CD14-positive monocyte (primary cell): ENCODE measurements around the gene IFNG-AS1. TPM values are rescaled to one million over a fixed set of nuclear protein-coding genes. Genes with fewer than 3 reads are reported as not detected.

Experiments
- DNase-seq, 3 donors: peaks; one replicate each; pipeline ENCODE4 v3.0.0-alpha.2; 2011 to 2022
- H2AFZ ChIP-seq: 2 replicates; pipeline ENCODE4 v1.6.0; 2012; ENCODE audit warnings: mild to moderate bottlenecking, low read depth, low read length, inconsistent platforms; ENCODE audit not compliant: insufficient read depth, poor library complexity, severe bottlenecking
- H3K27ac ChIP-seq, 2 donors: 1 replicate in 1 of 2; 2 replicates in 1 of 2; pipeline ENCODE4 v1.5.1; 2012 to 2013; ENCODE audit warnings: low read length in 2 of 2, control low read depth in 1 of 2, inconsistent platforms in 1 of 2, low read depth in 1 of 2, mild to moderate bottlenecking in 1 of 2
- H3K27me3 ChIP-seq, 2 donors: one replicate each; pipeline versions ENCODE4 v1.6.0 to v1.6.1; 2011 to 2013; ENCODE audit warnings: low read length in 2 of 2; ENCODE audit not compliant: control insufficient read depth in 2 of 2, insufficient read depth in 2 of 2
- H3K36me3 ChIP-seq, 2 donors: replicated peaks in 1 of 2; 1 replicate in 1 of 2; 2 replicates in 1 of 2; pipeline versions ENCODE4 v1.5.1 to v1.6.1; 2012 to 2013; ENCODE audit warnings: low read length in 2 of 2, control low read depth in 1 of 2, inconsistent platforms in 1 of 2, mild to moderate bottlenecking in 1 of 2; ENCODE audit not compliant: insufficient read depth in 2 of 2, control insufficient read depth in 1 of 2
- H3K4me1 ChIP-seq, 2 donors: 1 replicate in 1 of 2; 2 replicates in 1 of 2; pipeline versions ENCODE4 v1.5.1 to v1.6.1; 2012 to 2013; ENCODE audit warnings: low read length in 2 of 2, control low read depth in 1 of 2, inconsistent platforms in 1 of 2, mild to moderate bottlenecking in 1 of 2, moderate library complexity in 1 of 2; ENCODE audit not compliant: insufficient read depth in 2 of 2, control insufficient read depth in 1 of 2
- H3K4me2 ChIP-seq: replicated peaks from 2 replicates; pipeline ENCODE3; 2012; ENCODE audit warnings: low read length, moderate library complexity, mild to moderate bottlenecking; ENCODE audit not compliant: poor library complexity, severe bottlenecking; ENCODE audit errors: extremely low read depth
- H3K4me3 ChIP-seq, 3 experiments: fragments of 200-600 bp in 1 of 3; sonication (generic) in 1 of 3; replicated peaks in 1 of 3; 1 replicate in 2 of 3; 2 replicates in 1 of 3; pipeline ENCODE4 v1.5.1; 2011 to 2013; ENCODE audit warnings: low read length in 3 of 3, mild to moderate bottlenecking in 3 of 3, control low read depth in 2 of 3, low read depth in 2 of 3, inconsistent platforms in 1 of 3, moderate library complexity in 1 of 3
- H3K79me2 ChIP-seq: 2 replicates; pipeline ENCODE4 v1.6.0; 2012; ENCODE audit warnings: mild to moderate bottlenecking, control low read depth, inconsistent platforms, low read length, moderate library complexity; ENCODE audit not compliant: insufficient read depth
- H3K9ac ChIP-seq: 2 replicates; pipeline ENCODE4 v1.6.0; 2017; ENCODE audit warnings: low read length, mild to moderate bottlenecking; ENCODE audit not compliant: insufficient read depth, poor library complexity, severe bottlenecking
- H3K9me3 ChIP-seq, 2 donors: replicated peaks in 1 of 2; 1 replicate in 1 of 2; 2 replicates in 1 of 2; pipeline versions ENCODE4 v1.5.1 to v1.6.1; 2012 to 2013; ENCODE audit warnings: low read length in 2 of 2, control low read depth in 1 of 2; ENCODE audit not compliant: control insufficient read depth in 1 of 2, insufficient read depth in 1 of 2
- H4K20me1 ChIP-seq: 2 replicates; pipeline ENCODE4 v1.6.0; 2012; ENCODE audit warnings: mild to moderate bottlenecking, low read length, control low read depth, moderate library complexity; ENCODE audit not compliant: insufficient read depth
- H3K27ac Mint-ChIP-seq, 7 donors: one replicate each; pipeline ENCODE4 v1.8.0; 2020; ENCODE audit warnings: mild to moderate bottlenecking in 7 of 7, mixed read lengths in 7 of 7, moderate library complexity in 6 of 7, inconsistent platforms in 2 of 7
- H3K27me3 Mint-ChIP-seq, 3 donors: one replicate each; pipeline ENCODE4 v1.8.0; 2021 to 2022; ENCODE audit warnings: low read depth in 3 of 3, mild to moderate bottlenecking in 3 of 3, mixed read lengths in 3 of 3, moderate library complexity in 3 of 3, inconsistent platforms in 1 of 3
- H3K36me3 Mint-ChIP-seq, 2 donors: one replicate each; pipeline ENCODE4 v1.8.0; 2020; ENCODE audit warnings: mixed read lengths in 2 of 2, inconsistent platforms in 1 of 2, mild to moderate bottlenecking in 1 of 2
- H3K4me1 Mint-ChIP-seq: one replicate; pipeline ENCODE4 v1.8.0; 2020; ENCODE audit warnings: mild to moderate bottlenecking, mixed read lengths
- H3K4me3 Mint-ChIP-seq, 2 donors: one replicate each; pipeline ENCODE4 v1.8.0; 2020; ENCODE audit warnings: mild to moderate bottlenecking in 2 of 2, mixed read lengths in 2 of 2, moderate library complexity in 1 of 2
- H3K9me3 Mint-ChIP-seq, 7 donors: one replicate each; pipeline ENCODE4 v1.8.0; 2020 to 2022; ENCODE audit warnings: mixed read lengths in 7 of 7, mild to moderate bottlenecking in 6 of 7, moderate library complexity in 6 of 7, inconsistent platforms in 2 of 7
- WGBS: methylation state at CpG from one replicate; pipeline ENCODE4 v1.1.5; 2013; ENCODE audit warnings: missing lambda C conversion rate; ENCODE audit not compliant: insufficient coverage; 5-methylcytosine and 5-hydroxymethylcytosine counted together
- intact Hi-C, 2 donors: fragments of 100-400 bp; cut with micrococcal nuclease; formaldehyde crosslinking; loops; one replicate each; pipeline versions ENCODE4 v1.15.0 to v1.15.1; 2023
- polyA plus RNA-seq, 3 donors: library from polyadenylated mRNA; depleted of rRNA in 1 of 3; unstranded in 2 of 3; stranded (reverse) in 1 of 3; fragments of 300-500 nt in 2 of 3; fragments of >200 nt in 1 of 3; fragmentation: Illumina TruSeq in 2 of 3; gene quantifications; 1 replicate in 2 of 3; 2 replicates in 1 of 3; pipeline ENCODE4 v1.2.3, GENCODE V29; 2012 to 2021
- TF ChIP-seq, protein P1 (sequence below): fragments of 200-600 bp; IDR thresholded peaks from one replicate; pipeline ENCODE4 v1.8.0; 2022; ENCODE audit warnings: antibody characterized with exemption, mild to moderate bottlenecking

The IFNG-AS1 gene
- polyA plus RNA-seq, 3 donors, result not detected

GRCh38 chr12:68031174-68031573, 41.9 kb downstream of the IFNG-AS1 start:
- no CpG with 5 or more reads among the region's 3 CpGs for WGBS
- no peak for DNase-seq
- intact Hi-C loops, result no loop called here
- Histone ChIP-seq H3K36me3 (no peaks in the 10 kb centered on the region), H3K4me2 (no peak overlapping the region), H3K27ac (no peak overlapping the region), H3K4me1 (no peaks in the 10 kb centered on the region), H3K4me3 (no peak overlapping the region), H2AFZ (no peak overlapping the region), H3K79me2 (no peaks in the 10 kb centered on the region), H3K9me3 (no peaks in the 10 kb centered on the region), H3K27me3 (no peaks in the 10 kb centered on the region), H4K20me1 (no peaks in the 10 kb centered on the region), H3K9ac (no peak overlapping the region)
- TF ChIP-seq, protein P1, sequence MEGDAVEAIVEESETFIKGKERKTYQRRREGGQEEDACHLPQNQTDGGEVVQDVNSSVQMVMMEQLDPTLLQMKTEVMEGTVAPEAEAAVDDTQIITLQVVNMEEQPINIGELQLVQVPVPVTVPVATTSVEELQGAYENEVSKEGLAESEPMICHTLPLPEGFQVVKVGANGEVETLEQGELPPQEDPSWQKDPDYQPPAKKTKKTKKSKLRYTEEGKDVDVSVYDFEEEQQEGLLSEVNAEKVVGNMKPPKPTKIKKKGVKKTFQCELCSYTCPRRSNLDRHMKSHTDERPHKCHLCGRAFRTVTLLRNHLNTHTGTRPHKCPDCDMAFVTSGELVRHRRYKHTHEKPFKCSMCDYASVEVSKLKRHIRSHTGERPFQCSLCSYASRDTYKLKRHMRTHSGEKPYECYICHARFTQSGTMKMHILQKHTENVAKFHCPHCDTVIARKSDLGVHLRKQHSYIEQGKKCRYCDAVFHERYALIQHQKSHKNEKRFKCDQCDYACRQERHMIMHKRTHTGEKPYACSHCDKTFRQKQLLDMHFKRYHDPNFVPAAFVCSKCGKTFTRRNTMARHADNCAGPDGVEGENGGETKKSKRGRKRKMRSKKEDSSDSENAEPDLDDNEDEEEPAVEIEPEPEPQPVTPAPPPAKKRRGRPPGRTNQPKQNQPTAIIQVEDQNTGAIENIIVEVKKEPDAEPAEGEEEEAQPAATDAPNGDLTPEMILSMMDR, result no peak
- Mint-ChIP-seq H3K4me3 (no peak overlapping the region), H3K27me3 (peaks cover 0 to 3% (median 0%) of the 10 kb centered on the region in 3 donors), H3K36me3 (no peaks in the 10 kb centered on the region), H3K27ac (no peak overlapping the region), H3K4me1 (peaks cover 3% of the 10 kb centered on the region), H3K9me3 (peaks cover 0 to 12% (median 3%) of the 10 kb centered on the region in 7 donors)

- H3K4me3 ChIP-seq, result no peak overlapping the region
- DNase-seq, result no peak
- H4K20me1 ChIP-seq, result no peaks in the 10 kb centered on the region
- TF ChIP-seq, protein P1, result no peak
- H3K9ac ChIP-seq, result no peak overlapping the region
- no peaks in the 10 kb centered on the region for H3K9me3 ChIP-seq
- Mint-ChIP-seq H3K4me3 (no peak overlapping the region), H3K9me3 (peaks cover 0 to 12% (median 4%) of the 10 kb centered on the region in 7 donors), H3K27me3 (peaks cover 0 to 1% (median 0%) of the 10 kb centered on the region in 3 donors), H3K27ac (no peak overlapping the region), H3K36me3 (no peaks in the 10 kb centered on the region), H3K4me1 (peaks cover 3% of the 10 kb centered on the region)
- H3K79me2 ChIP-seq, result no peaks in the 10 kb centered on the region
- no peak overlapping the region for H3K4me2 ChIP-seq
- H2AFZ ChIP-seq, result no peak overlapping the region
- no peaks in the 10 kb centered on the region for H3K4me1 ChIP-seq
- 100% methylated on average over 1 of the region's 9 CpGs for WGBS
- no peaks in the 10 kb centered on the region for H3K36me3 ChIP-seq
- H3K27ac ChIP-seq, result no peak overlapping the region
- intact Hi-C loops, result no loop called here
- no peaks in the 10 kb centered on the region for H3K27me3 ChIP-seq
Observed at GRCh38 chr12:68031881-68032739, 42.9 kb downstream of the IFNG-AS1 start.
